GM12872 (cell line): ENCODE data around the gene CHRM5.

ENCODE experiments used
- TF ChIP-seq, protein P1 (sequence below): IDR thresholded peaks from 3 replicates; pipeline ENCODE4 v1.5.1; 2011; ENCODE audit warnings: low read depth, mild to moderate bottlenecking, low read length, moderate library complexity; ENCODE audit not compliant: insufficient read depth

CHRM5 gene

DNA sequence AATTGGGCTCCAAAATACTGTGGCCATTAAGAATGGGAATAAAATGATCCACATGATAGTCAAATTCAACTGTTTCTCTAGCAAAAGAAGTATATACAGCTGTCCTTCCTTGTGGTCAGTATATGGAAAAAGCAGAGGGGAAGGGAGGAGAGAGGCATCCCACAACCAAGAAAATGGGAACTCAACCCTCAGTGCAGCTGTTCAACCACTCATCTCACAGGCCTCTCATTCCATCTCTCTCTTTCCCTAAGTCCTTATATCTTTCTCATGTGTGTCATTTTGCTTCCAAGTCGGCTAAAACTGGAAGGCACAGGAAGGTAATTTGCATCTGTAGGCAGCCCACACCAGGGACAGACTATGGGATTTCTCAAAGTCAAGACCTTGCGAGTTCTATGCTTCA is 43.2 kb downstream of the CHRM5 start:
- TF ChIP-seq, protein P1, sequence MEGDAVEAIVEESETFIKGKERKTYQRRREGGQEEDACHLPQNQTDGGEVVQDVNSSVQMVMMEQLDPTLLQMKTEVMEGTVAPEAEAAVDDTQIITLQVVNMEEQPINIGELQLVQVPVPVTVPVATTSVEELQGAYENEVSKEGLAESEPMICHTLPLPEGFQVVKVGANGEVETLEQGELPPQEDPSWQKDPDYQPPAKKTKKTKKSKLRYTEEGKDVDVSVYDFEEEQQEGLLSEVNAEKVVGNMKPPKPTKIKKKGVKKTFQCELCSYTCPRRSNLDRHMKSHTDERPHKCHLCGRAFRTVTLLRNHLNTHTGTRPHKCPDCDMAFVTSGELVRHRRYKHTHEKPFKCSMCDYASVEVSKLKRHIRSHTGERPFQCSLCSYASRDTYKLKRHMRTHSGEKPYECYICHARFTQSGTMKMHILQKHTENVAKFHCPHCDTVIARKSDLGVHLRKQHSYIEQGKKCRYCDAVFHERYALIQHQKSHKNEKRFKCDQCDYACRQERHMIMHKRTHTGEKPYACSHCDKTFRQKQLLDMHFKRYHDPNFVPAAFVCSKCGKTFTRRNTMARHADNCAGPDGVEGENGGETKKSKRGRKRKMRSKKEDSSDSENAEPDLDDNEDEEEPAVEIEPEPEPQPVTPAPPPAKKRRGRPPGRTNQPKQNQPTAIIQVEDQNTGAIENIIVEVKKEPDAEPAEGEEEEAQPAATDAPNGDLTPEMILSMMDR: no peak

DNA sequence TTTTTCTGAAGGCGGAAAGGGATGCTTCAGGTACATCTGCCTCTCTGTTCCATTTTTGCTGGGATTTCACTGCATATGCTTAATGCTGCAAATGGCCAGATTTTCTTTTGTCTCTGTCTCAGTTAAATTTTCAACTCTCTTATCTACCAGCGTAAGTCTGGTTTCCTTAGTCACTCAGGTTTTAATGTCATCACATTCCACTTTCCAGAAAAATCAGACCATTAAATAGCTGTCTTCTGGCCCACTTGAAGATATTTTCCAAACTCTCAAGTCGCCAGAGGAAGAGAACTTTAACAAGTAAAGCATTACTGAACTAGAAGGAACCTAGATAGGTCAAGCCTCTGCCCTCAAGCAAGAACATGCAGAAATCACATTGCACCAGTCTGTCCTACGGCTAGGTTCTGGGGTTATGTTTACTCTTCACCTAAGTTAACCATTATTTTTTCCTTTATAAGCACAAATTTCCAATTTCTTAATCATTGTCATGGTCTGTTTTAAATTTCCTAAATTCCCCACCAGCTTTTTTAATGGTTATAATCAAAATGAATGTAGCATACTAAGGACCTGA is 44.2 kb downstream of the CHRM5 start:
- TF ChIP-seq, protein P1: no peak

DNA sequence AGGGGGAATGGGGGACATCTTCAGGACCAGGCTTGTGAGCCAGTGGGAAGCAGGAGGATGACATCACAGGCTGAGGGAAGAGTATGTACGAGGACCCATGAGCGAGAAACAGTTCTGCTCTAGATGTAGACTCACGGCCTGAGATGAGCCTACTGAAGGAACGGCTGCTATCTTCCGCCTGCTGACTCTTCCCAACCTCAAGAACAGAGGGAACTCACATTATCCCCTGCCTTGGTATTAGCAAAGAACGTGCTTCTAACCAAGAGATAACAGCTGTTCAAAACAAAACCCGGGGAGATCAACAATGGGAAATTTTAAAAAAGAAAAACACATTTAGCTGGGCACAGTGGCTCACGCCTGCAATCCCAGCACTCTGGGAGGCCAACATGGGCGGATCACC is 45.4 kb downstream of the CHRM5 start:
- TF ChIP-seq, protein P1: no peak

DNA sequence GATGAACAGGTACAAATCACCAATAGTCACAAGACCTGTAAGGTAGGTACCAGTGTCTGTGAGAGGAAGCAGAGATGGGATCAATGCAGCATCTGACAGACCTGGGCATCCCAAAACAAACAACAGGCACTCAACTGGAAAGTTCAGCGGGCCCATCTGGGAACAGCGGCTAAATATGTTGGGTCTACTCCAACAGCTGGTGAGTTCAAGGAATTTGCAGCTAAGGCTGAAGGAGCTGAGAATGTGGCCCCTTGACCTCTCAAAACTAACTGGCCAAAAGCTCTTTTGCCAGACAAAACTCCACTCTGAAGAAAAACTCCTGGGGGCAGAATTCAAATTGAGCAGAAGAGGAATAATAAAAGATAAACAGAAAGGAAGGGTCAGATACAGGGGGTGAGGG is 46.3 kb downstream of the CHRM5 start:
- TF ChIP-seq, protein P1: no peak

DNA sequence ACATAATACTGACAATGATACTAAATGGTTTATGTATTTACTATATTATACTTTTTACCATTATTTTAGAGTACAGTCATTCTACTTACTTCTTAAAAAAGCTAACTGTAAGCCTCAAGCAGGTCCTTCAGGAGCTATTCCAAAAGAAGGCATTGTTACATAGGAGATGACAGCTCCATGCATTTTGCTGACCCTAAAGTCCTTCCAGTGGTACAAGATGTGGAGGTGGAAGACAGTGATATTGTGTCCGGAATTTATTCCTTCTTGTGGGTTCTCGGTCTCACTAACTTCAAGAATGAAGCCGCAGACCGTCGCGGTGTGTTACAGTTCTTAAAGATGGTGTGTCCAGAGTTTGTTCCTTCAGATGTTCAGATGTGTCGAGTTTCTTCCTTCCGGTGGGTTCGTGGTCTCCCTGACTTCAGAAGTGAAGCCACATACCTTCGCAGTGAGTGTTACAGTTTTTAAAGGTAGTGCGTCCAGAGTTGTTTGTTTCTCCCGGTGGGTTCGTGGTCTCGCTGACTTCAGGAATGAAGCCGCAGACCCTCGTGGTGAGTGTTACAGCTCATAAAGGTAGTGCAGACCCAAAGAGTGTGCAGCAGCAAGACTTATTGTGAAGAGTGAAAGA is 49.8 kb downstream of the CHRM5 start:
- TF ChIP-seq, protein P1: no peak

DNA sequence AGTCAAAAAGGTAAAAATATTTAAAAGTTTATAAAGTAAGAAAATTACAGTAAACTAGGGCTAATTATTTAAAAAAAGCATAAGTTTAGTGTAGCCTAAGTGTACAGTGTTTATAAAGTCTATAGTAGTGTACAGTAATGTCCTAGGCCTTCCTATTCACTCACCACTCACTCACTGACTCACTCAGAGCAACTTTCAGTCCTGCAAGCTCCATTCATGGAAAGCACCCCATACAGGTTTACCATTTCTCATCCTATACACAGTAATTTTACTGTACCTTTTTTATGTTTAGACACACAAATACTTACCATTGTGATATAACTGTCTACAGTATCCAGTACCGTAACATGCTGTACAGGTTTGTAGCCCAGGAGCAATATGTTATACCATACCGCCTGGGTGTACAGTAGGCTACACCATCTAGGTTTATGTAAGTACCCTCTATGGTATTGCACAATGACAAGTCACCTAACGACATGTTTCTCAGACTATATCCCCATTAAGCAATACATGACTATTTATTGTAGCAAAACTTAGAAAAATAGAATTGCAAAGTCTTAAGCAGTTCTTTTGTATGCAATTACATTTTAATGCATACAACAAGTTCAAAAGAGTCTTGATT is 51.2 kb downstream of the CHRM5 start:
- TF ChIP-seq, protein P1: no peak

DNA sequence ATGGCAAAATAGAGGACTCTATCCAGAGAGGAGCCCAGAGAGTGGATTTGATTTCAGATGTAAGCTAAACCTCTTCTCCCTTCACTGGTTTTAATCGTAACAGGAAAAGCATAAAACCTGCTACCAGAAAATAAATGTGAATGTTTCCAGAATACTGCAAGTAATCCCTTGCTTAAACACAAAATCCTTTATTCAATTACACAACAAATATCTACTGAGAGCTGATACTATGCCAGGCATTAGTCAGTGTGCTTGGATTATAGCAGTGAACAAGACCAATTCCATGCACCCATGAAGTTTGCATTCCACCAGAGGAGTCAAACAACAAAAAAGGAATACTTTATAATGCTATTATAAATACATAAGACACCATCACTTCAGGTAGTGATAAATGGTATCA is 55.6 kb downstream of the CHRM5 start:
- TF ChIP-seq, protein P1: no peak
